DOHH2 (cell line): ENCODE results near the gene ZNF780B.

Source experiments
- H3F3A ChIP-seq: fragments of 200-600 bp; sonication (generic), shearing (Covaris generic); 2 replicates; pipeline ENCODE4 v1.6.0; 2016; ENCODE audit warnings: antibody characterized with exemption, mild to moderate bottlenecking; ENCODE audit not compliant: control insufficient read depth, insufficient read depth
- H3K27ac ChIP-seq: fragments of 200-600 bp; sonication (generic); 2 replicates; pipeline ENCODE4 v1.5.1; 2014; ENCODE audit warnings: low read depth, mild to moderate bottlenecking, low read length, moderate library complexity
- H3K27me3 ChIP-seq: fragments of 200-600 bp; sonication (generic); 2 replicates; pipeline ENCODE4 v1.6.1; 2014; ENCODE audit warnings: mild to moderate bottlenecking, low read length, mixed read lengths; ENCODE audit not compliant: control insufficient read depth
- H3K36me3 ChIP-seq: fragments of 200-600 bp; sonication (generic); 2 replicates; pipeline ENCODE4 v1.6.1; 2014; ENCODE audit warnings: mild to moderate bottlenecking, low read length, moderate library complexity, mixed read lengths; ENCODE audit not compliant: control insufficient read depth
- H3K4me1 ChIP-seq: fragments of 200-600 bp; sonication (generic); 2 replicates; pipeline ENCODE4 v1.6.1; 2014; ENCODE audit warnings: mild to moderate bottlenecking, low read length, mixed read lengths; ENCODE audit not compliant: control insufficient read depth
- H3K4me2 ChIP-seq: fragments of 200-600 bp; sonication (generic); 2 replicates; pipeline ENCODE4 v1.6.0; 2014; ENCODE audit warnings: mild to moderate bottlenecking, low read length, moderate library complexity
- H3K4me3 ChIP-seq: fragments of 200-600 bp; sonication (generic); 2 replicates; pipeline ENCODE4 v1.5.1; 2014; ENCODE audit warnings: mild to moderate bottlenecking, low read length, mixed read lengths
- H3K79me2 ChIP-seq: fragments of 200-600 bp; sonication (generic); 2 replicates; pipeline ENCODE4 v1.6.1; 2014; ENCODE audit warnings: mild to moderate bottlenecking, low read length, mixed read lengths; ENCODE audit not compliant: control insufficient read depth
- H3K9me2 ChIP-seq: fragments of 200-600 bp; sonication (generic); replicated peaks from 2 replicates; pipeline ENCODE4 v1.6.1; 2014; ENCODE audit warnings: mild to moderate bottlenecking, low read length, mixed read lengths; ENCODE audit not compliant: control insufficient read depth
- H3K9me3 ChIP-seq: fragments of 200-600 bp; sonication (generic); 2 replicates; pipeline ENCODE4 v1.6.1; 2014; ENCODE audit warnings: antibody characterized with exemption, low read length, mixed read lengths; ENCODE audit not compliant: control insufficient read depth, insufficient read depth
- H4K20me1 ChIP-seq: fragments of 200-600 bp; sonication (generic); 2 replicates; pipeline ENCODE4 v1.6.0; 2014; ENCODE audit warnings: low read depth, mild to moderate bottlenecking, antibody characterized with exemption, low read length, moderate library complexity; ENCODE audit not compliant: control insufficient read depth, insufficient read depth
- CTCF ChIP-seq: fragments of 200-600 bp; sonication (generic); IDR thresholded peaks from one replicate; pipeline ENCODE4 v1.5.1; 2014; ENCODE audit warnings: antibody characterized with exemption, mild to moderate bottlenecking, low read depth, low read length; ENCODE audit not compliant: poor library complexity, severe bottlenecking
- EZH2phosphoT487 ChIP-seq: fragments of 200-600 bp; sonication (generic); IDR thresholded peaks from 2 replicates; pipeline ENCODE4 v1.6.1; 2017; ENCODE audit warnings: borderline replicate concordance, mild to moderate bottlenecking, antibody characterized with exemption, low read length, moderate library complexity, mixed read lengths

Gene ZNF780B

DNA sequence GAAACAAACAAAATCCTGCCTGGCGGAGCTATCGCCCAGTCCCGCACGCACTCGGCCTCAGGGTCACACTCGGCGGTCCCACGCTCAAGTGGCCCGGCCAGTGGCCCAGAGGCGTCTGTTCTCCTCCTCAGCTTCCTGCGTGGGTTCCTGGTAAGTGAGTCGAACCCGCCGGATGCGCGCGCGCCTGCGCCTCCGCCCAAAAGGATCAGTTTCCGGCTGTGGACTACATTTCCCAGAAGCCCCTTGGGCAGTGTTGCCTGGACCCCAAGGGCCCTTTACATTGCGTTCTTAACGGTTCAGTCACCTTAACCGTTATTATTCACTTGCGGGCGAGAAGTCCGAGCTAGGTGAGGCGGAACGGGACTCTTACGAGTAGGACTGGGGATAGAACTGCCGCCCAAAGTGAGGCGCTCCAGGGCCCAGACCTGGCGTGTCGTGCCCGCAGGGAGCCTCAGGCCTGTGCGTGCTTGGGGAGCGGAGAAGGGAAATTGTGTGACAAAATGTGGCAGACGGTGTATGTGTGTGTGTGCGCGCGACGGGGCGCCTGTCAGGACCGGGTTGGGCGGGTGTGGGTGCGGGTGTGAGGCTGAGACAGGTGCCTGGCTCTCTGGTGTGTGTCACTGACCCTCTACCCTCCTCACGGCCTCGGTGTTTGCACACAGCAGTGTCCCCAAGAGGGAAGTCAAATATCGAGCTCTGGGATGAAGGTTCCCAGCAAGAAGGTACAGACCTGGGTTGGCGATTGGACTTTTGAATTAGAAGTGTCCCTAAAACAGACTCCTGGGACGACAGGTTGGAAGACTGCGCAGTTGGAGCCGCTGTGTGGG is 59.0 kb downstream of the ZNF780B start, which contains the start of gene ZNF546:
Gene ZNF546, plus strand, starts transcription at position 250 of the 827 bp plus-strand sequence. CDS start 1,267 bp downstream, outside the sequence.
- TF ChIP-seq CTCF (peak; percentile 6), EZH2phosphoT487 (no peak)
- H3K79me2 ChIP-seq = peaks cover 56% of the 10 kb centered on the region

DNA sequence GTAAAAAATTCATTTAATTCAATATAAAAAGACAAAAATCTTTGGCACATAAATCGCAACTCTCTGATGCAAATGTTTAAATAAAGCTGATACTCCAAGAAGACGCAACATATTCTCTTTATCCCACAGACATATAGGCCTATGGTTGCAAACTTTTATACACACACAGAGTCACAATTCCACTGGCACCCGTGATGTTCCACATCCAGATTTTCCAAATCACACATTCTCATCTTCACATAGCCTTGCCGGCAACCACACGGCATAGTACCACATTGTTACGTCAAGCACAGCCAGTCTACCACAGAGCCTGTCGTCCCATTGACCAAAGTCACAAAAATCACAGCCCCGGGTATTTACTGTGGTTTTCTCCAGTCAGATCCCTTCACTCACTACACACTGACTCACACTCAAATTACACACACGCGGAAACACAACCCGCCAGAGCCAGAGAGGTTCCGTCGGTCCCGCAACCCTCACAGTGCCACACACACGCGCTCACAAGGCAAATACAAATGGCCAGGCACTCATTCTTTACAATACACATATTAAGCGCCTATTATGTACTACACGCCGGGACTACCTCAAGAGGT is 59.7 kb downstream of the ZNF780B start:
- no peaks in the 10 kb centered on the region for H3F3A ChIP-seq
- peak overlapping the region; percentile 91 for H3K4me3 ChIP-seq
- H3K79me2 ChIP-seq = peaks cover 61% of the 10 kb centered on the region
- peaks cover 25% of the 10 kb centered on the region for H3K36me3 ChIP-seq
- H4K20me1 ChIP-seq = no peaks in the 10 kb centered on the region
- peaks cover 17% of the 10 kb centered on the region; the same call in 1 of the 2 replicates for H3K9me3 ChIP-seq
- H3K4me2 ChIP-seq = peak overlapping the region; percentile 72
- no peaks in the 10 kb centered on the region for H3K27me3 ChIP-seq
- H3K9me2 ChIP-seq = no peaks in the 10 kb centered on the region
- no peak for TF ChIP-seq EZH2phosphoT487
- no peak for TF ChIP-seq CTCF
- peak overlapping the region; percentile 51 for H3K27ac ChIP-seq
- H3K4me1 ChIP-seq = peaks cover 14% of the 10 kb centered on the region

More for the DNA sequence above, 59.0 kb downstream of the ZNF780B start, which contains the start of gene ZNF546:
- Histone ChIP-seq H3F3A (no peaks in the 10 kb centered on the region), H3K9me2 (no peaks in the 10 kb centered on the region), H3K36me3 (peaks cover 25% of the 10 kb centered on the region), H4K20me1 (no peaks in the 10 kb centered on the region), H3K4me3 (peak within 1 kb of the TSS; percentile 91), H3K27ac (peak within 1 kb of the TSS; percentile 51), H3K4me2 (peak within 1 kb of the TSS; percentile 72), H3K27me3 (no peaks in the 10 kb centered on the region), H3K4me1 (peaks cover 14% of the 10 kb centered on the region), H3K9me3 (peaks cover 17% of the 10 kb centered on the region; the same call in 1 of the 2 replicates)

- Histone ChIP-seq H3K9me3 (peaks cover 17% of the 10 kb centered on the region; the same call in 1 of the 2 replicates), H3K27ac (no peak overlapping the region), H3F3A (no peaks in the 10 kb centered on the region), H4K20me1 (no peaks in the 10 kb centered on the region), H3K9me2 (no peaks in the 10 kb centered on the region), H3K79me2 (peaks cover 67% of the 10 kb centered on the region), H3K36me3 (peaks cover 25% of the 10 kb centered on the region), H3K4me1 (peaks cover 14% of the 10 kb centered on the region), H3K27me3 (no peaks in the 10 kb centered on the region), H3K4me2 (peak overlapping the region; percentile 72), H3K4me3 (peak overlapping the region; percentile 91)
- no peak for TF ChIP-seq EZH2phosphoT487
- no peak for TF ChIP-seq CTCF
Observed at GRCh38 chr19:39995794-39996193, 60.2 kb downstream of the ZNF780B start.
